ENCODE measurements around the gene GCSAML.

DNA sequence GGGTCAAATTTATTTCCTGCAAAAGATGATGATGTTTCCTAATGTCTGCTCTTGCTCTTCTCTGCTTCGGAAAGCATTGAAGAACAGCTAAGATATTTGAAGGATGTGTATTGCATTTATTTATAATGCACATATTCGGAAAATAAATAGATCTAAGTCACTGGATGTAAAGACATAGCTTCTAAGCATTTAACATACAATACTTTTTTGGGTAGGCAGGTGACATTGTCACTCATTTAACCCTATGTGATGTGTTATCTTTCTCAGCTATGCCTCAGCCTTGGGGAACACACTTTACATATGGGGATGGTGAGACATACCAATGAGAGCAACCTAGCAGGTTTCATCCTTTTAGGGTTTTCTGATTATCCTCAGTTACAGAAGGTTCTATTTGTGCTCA lies 39.1 kb downstream of the GCSAML start, which contains the start of gene OR2G2:
- TF ChIP-seq, protein P1, sequence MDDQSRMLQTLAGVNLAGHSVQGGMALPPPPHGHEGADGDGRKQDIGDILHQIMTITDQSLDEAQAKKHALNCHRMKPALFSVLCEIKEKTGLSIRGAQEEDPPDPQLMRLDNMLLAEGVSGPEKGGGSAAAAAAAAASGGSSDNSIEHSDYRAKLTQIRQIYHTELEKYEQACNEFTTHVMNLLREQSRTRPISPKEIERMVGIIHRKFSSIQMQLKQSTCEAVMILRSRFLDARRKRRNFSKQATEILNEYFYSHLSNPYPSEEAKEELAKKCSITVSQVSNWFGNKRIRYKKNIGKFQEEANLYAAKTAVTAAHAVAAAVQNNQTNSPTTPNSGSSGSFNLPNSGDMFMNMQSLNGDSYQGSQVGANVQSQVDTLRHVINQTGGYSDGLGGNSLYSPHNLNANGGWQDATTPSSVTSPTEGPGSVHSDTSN (IDR thresholded peaks at IDR 0.05): no peak
- TF ChIP-seq, protein P2, sequence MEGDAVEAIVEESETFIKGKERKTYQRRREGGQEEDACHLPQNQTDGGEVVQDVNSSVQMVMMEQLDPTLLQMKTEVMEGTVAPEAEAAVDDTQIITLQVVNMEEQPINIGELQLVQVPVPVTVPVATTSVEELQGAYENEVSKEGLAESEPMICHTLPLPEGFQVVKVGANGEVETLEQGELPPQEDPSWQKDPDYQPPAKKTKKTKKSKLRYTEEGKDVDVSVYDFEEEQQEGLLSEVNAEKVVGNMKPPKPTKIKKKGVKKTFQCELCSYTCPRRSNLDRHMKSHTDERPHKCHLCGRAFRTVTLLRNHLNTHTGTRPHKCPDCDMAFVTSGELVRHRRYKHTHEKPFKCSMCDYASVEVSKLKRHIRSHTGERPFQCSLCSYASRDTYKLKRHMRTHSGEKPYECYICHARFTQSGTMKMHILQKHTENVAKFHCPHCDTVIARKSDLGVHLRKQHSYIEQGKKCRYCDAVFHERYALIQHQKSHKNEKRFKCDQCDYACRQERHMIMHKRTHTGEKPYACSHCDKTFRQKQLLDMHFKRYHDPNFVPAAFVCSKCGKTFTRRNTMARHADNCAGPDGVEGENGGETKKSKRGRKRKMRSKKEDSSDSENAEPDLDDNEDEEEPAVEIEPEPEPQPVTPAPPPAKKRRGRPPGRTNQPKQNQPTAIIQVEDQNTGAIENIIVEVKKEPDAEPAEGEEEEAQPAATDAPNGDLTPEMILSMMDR (IDR thresholded peaks at IDR 0.05): no peak
- TF ChIP-seq POLR2A (IDR thresholded peaks at IDR 0.05; ENCODE audit: low read length): no peak
- TF ChIP-seq, protein P3, sequence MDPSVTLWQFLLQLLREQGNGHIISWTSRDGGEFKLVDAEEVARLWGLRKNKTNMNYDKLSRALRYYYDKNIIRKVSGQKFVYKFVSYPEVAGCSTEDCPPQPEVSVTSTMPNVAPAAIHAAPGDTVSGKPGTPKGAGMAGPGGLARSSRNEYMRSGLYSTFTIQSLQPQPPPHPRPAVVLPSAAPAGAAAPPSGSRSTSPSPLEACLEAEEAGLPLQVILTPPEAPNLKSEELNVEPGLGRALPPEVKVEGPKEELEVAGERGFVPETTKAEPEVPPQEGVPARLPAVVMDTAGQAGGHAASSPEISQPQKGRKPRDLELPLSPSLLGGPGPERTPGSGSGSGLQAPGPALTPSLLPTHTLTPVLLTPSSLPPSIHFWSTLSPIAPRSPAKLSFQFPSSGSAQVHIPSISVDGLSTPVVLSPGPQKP (IDR thresholded peaks at IDR 0.05; ENCODE audit: low read depth, low read length): no peak
- TF ChIP-seq ZFP36 (IDR thresholded peaks at IDR 0.05; ENCODE audit: borderline replicate concordance, partially characterized antibody): no peak
